ENCODE measurements around the gene SPAG9. TPM values are rescaled to one million over a fixed set of nuclear protein-coding genes. Genes with fewer than 3 reads are reported as not detected.

Gene SPAG9
- total and polyA plus RNA-seq, 2 donors (not counting 1 experiment from before 2014, with no cell fraction given): 8.6 to 64.1 TPM

DNA sequence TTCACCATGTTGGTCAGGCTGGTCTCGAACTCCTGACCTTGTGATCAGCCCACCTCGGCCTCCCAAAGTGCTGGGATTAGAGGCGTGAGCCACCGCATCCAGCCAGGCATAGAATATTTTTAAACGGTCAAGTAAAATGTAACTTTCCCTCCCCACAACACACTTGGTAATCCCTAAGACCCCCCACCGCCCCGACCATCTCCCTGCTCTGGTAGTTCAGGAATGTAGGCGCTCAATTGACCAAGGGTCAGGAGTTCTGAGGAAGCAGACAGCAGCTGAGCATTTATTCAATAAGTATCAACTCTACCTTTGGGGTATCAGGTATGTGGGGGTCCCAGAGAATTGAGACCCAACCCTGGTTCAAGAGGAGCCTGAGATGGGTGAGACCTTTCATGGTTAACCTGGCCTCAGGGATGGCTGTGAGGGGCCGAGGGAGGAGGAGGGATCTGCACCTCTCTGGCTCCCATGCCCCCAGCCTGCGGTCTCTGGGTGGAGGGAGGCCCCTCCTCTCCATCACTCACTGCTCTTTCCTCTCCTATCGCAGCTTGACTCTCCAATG lies 206.1 kb downstream of the SPAG9 start:
- Histone ChIP-seq H4K20me1 (ENCODE audit: control insufficient read depth, insufficient read depth, low read length, poor library complexity, severe bottlenecking) (no peaks in the 10 kb centered on the region), H3K27me3 (replicated peaks in 1 of 4; ENCODE audit: control extremely low read depth in 1 of 4, control insufficient read depth in 3 of 4, insufficient read depth in 4 of 4, low read length in 3 of 4) (no peaks in the 10 kb centered on the region), H3K9me3 (ENCODE audit: control extremely low read depth in 1 of 3, control insufficient read depth in 2 of 3, insufficient read depth in 1 of 3, low read length in 2 of 3) (no peaks in the 10 kb centered on the region), H3K9ac (ENCODE audit: low read length) (no peak overlapping the region), H3K4me1 (ENCODE audit: control insufficient read depth in 2 of 2, insufficient read depth in 2 of 2, low read length in 2 of 2) (peaks cover 5 to 34% of the 10 kb centered on the region in 2 donors), H3K36me3 (replicated peaks in 1 of 2; ENCODE audit: control extremely low read depth in 1 of 2, control insufficient read depth in 1 of 2, extremely low read depth in 1 of 2, insufficient read depth in 2 of 2, low read length in 1 of 2) (no peaks in the 10 kb centered on the region), H3K4me2 (replicated peaks; ENCODE audit: low read depth, low read length, poor library complexity, severe bottlenecking) (no peak overlapping the region), H3K4me3 (ENCODE audit: control extremely low read depth in 1 of 5, extremely low read depth in 1 of 5, insufficient read depth in 1 of 5, low read depth in 2 of 5, low read length in 4 of 5) (no peak overlapping the region), H3K79me2 (ENCODE audit: control insufficient read depth, insufficient read depth, low read length) (no peaks in the 10 kb centered on the region), H3K27ac (ENCODE audit: low read length in 2 of 2) (no peak overlapping the region), H2AFZ (ENCODE audit: insufficient read depth, low read depth, low read length, poor library complexity, severe bottlenecking) (no peak overlapping the region)
- H3K4me3 Mint-ChIP-seq: no peak overlapping the region
- no peak for TF ChIP-seq CTCF (IDR thresholded peaks at IDR 0.05)
- TF ChIP-seq EZH2 (IDR thresholded peaks at IDR 0.05; ENCODE audit: borderline replicate concordance, insufficient read depth, low read depth, low read length, poor library complexity, severe bottlenecking): no peak
- H3K9me3 Mint-ChIP-seq (ENCODE audit: insufficient read depth): no peaks in the 10 kb centered on the region
- H3K4me1 Mint-ChIP-seq: peaks cover 21% of the 10 kb centered on the region
- no peak overlapping the region for H3K27ac Mint-ChIP-seq
- ChIA-PET CTCF (no interaction called here), POLR2A (no interaction called here)
- H3K27me3 Mint-ChIP-seq: no peaks in the 10 kb centered on the region
- no peak for DNase-seq
- 91% methylated on average over 7 of the region's 11 CpGs for WGBS (ENCODE audit: insufficient coverage)
- intact Hi-C loops (cut with micrococcal nuclease): no loop called here
- no peak for ATAC-seq (ENCODE audit: low read depth)

DNA sequence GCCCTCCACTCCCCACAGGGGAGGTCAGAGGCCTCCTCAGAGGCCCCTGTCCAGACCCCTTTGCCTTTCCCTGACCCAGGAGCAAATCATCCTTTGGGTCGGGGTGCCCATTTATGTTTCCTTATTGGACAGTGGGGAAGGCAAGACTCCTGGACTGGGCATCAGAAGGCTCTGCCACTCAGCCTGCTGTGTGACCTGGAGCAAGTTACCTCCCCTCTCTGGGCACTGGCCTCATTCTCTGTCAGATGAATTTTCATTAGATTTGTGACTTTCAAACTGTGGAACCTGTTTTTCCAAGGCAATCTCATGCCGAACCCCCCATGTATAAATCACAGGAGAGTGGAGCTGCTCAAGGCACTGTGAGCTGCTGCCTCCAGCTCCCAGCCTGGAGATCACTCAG lies 207.5 kb downstream of the SPAG9 start:
- Histone ChIP-seq H3K9me3 (ENCODE audit: control extremely low read depth in 1 of 3, control insufficient read depth in 2 of 3, insufficient read depth in 1 of 3, low read length in 2 of 3) (no peaks in the 10 kb centered on the region), H3K4me3 (ENCODE audit: control extremely low read depth in 1 of 5, extremely low read depth in 1 of 5, insufficient read depth in 1 of 5, low read depth in 2 of 5, low read length in 4 of 5) (no peak overlapping the region), H3K9ac (ENCODE audit: low read length) (no peak overlapping the region), H3K4me1 (ENCODE audit: control insufficient read depth in 2 of 2, insufficient read depth in 2 of 2, low read length in 2 of 2) (peaks cover 5 to 19% of the 10 kb centered on the region in 2 donors), H3K36me3 (replicated peaks in 1 of 2; ENCODE audit: control extremely low read depth in 1 of 2, control insufficient read depth in 1 of 2, extremely low read depth in 1 of 2, insufficient read depth in 2 of 2, low read length in 1 of 2) (no peaks in the 10 kb centered on the region), H4K20me1 (ENCODE audit: control insufficient read depth, insufficient read depth, low read length, poor library complexity, severe bottlenecking) (no peaks in the 10 kb centered on the region), H3K27me3 (replicated peaks in 1 of 4; ENCODE audit: control extremely low read depth in 1 of 4, control insufficient read depth in 3 of 4, insufficient read depth in 4 of 4, low read length in 3 of 4) (no peaks in the 10 kb centered on the region), H3K79me2 (ENCODE audit: control insufficient read depth, insufficient read depth, low read length) (no peaks in the 10 kb centered on the region), H3K4me2 (replicated peaks; ENCODE audit: low read depth, low read length, poor library complexity, severe bottlenecking) (no peak overlapping the region), H3K27ac (ENCODE audit: low read length in 2 of 2) (no peak overlapping the region), H2AFZ (ENCODE audit: insufficient read depth, low read depth, low read length, poor library complexity, severe bottlenecking) (no peak overlapping the region)
- DNase-seq (no peak), ATAC-seq (ENCODE audit: low read depth) (no peak)
- WGBS (ENCODE audit: insufficient coverage): 92% methylated on average over 2 of the region's 2 CpGs
- TF ChIP-seq EZH2 (IDR thresholded peaks at IDR 0.05; ENCODE audit: borderline replicate concordance, insufficient read depth, low read depth, low read length, poor library complexity, severe bottlenecking): no peak
- TF ChIP-seq CTCF (IDR thresholded peaks at IDR 0.05): no peak
- POLR2A ChIA-PET: no interaction called here
- Mint-ChIP-seq H3K4me3 (no peak overlapping the region), H3K9me3 (ENCODE audit: insufficient read depth) (no peaks in the 10 kb centered on the region), H3K4me1 (peaks cover 14% of the 10 kb centered on the region), H3K27ac (no peak overlapping the region), H3K27me3 (no peaks in the 10 kb centered on the region)
- CTCF ChIA-PET: interaction anchor here (0.6 kb wide), 1 partner anchor 43 kb away, joined by 6 read pairs; no protein-coding TSS in a partner anchor
- intact Hi-C loops (cut with micrococcal nuclease): no loop called here

Other genes with a start within 250 kb of the SPAG9 start
- 19.0 and 20.5 TPM in 2 replicates for gene NME1, start 32.7 kb upstream of the SPAG9 start, total RNA-seq
- 19.1 and 27.5 TPM in 2 replicates for gene NME1, start 32.7 kb upstream of the SPAG9 start, polyA plus RNA-seq
- gene NME2, start 45.5 kb upstream of the SPAG9 start, total RNA-seq: 154 and 169 TPM in 2 replicates
- 166 and 184 TPM in 2 replicates for gene NME2, start 45.5 kb upstream of the SPAG9 start, polyA plus RNA-seq
- gene MBTD1, start 139.2 kb upstream of the SPAG9 start, total RNA-seq: 39.7 and 44.7 TPM in 2 replicates
- gene MBTD1, start 139.2 kb upstream of the SPAG9 start, polyA plus RNA-seq: 9.6 and 14.9 TPM in 2 replicates
- gene UTP18, start 139.7 kb upstream of the SPAG9 start, total RNA-seq: 34.2 and 37.7 TPM in 2 replicates
- gene UTP18, start 139.7 kb upstream of the SPAG9 start, polyA plus RNA-seq: 13.2 and 26.7 TPM in 2 replicates

All from B cell (primary cell).